Transverse colon (tissue), 4 donors: ENCODE data around the gene PTX4. TPM values are rescaled to one million over a fixed set of nuclear protein-coding genes. Genes with fewer than 3 reads are reported as not detected.

Experiments
- DNase-seq: peaks from one replicate; pipeline ENCODE4 v3.0.0-alpha.2; 2019
- H3K27ac ChIP-seq, 4 donors: fragments of 200-600 bp; sonication (generic); 2 replicates each; pipeline ENCODE4 v1.5.1; 2016 to 2018; ENCODE audit warnings: inconsistent platforms in 4 of 4
- H3K27me3 ChIP-seq: fragments of 200-600 bp; sonication (generic); 2 replicates; pipeline ENCODE4 v1.5.1; 2017; ENCODE audit warnings: inconsistent platforms
- H3K36me3 ChIP-seq, 4 donors: fragments of 200-600 bp; sonication (generic); 2 replicates each; pipeline ENCODE4 v1.5.1; 2017 to 2019; ENCODE audit warnings: inconsistent platforms in 4 of 4
- H3K4me1 ChIP-seq, 4 donors: fragments of 200-600 bp; sonication (generic); 2 replicates each; pipeline ENCODE4 v1.5.1; 2017 to 2020; ENCODE audit warnings: inconsistent platforms in 4 of 4
- H3K4me3 ChIP-seq, 4 donors: fragments of 200-600 bp; sonication (generic); 1 replicate in 1 of 4; 2 replicates in 3 of 4; pipeline versions ENCODE4 v1.5.1 to v1.6.1; 2017 to 2019; ENCODE audit warnings: inconsistent platforms in 4 of 4
- H3K9me3 ChIP-seq, 2 donors: fragments of 200-600 bp; sonication (generic); 2 replicates each; pipeline ENCODE4 v1.5.1; 2017 to 2019; ENCODE audit warnings: inconsistent platforms in 2 of 2
- EP300 ChIP-seq: sonication (generic); formaldehyde crosslinking; IDR thresholded peaks from one replicate; pipeline ENCODE4 v1.6.1; 2017; ENCODE audit warnings: antibody characterized with exemption, low read depth
- POLR2A ChIP-seq: fragments of 450-650 bp; IDR thresholded peaks from one replicate; pipeline ENCODE4 v1.6.1; 2016; ENCODE audit warnings: antibody characterized with exemption, mild to moderate bottlenecking, moderate library complexity
- POLR2AphosphoS5 ChIP-seq, 3 donors: sonication (generic); formaldehyde crosslinking; IDR thresholded peaks; one replicate each; pipeline ENCODE4 v1.6.1; 2016; ENCODE audit warnings: antibody characterized with exemption in 3 of 3
- WGBS, 2 donors: methylation state at CpG; one replicate each; pipeline ENCODE4 v1.1.5; 2018; ENCODE audit warnings: low coverage in 1 of 2; 5-methylcytosine and 5-hydroxymethylcytosine counted together
- in situ Hi-C, 4 donors: fragments of 200-750 bp; cut with MboI; loops; one replicate each; pipeline versions ENCODE4 v1.15.0 to v1.15.1; 2017; ENCODE audit warnings: low sequenced_read_pairs in 3 of 4, low pct_ligation_motif_present in 1 of 4, low pct_unique_long_range_greater_than_20kb in 1 of 4
- intact Hi-C: fragments of 100-400 bp; cut with DNase I; formaldehyde crosslinking; loops from one replicate; pipeline ENCODE4 v1.15.1; 2023; ENCODE audit warnings: low total_unique reads
- total RNA-seq, 4 donors: library from RNA; depleted of rRNA; stranded (reverse); fragments of >200 nt; gene quantifications; one replicate each; pipeline ENCODE4 v1.1.0, GENCODE V29; 2016
- TF ChIP-seq, protein P1 (sequence below), 5 experiments: fragments of 200-600 bp in 3 of 5; fragments of 450-650 bp in 2 of 5; sonication (generic) in 3 of 5; IDR thresholded peaks; 1 replicate in 2 of 5; 2 replicates in 3 of 5; pipeline ENCODE4 v1.5.1; 2016 to 2017; ENCODE audit warnings: antibody characterized with exemption in 5 of 5, inconsistent platforms in 3 of 5, mild to moderate bottlenecking in 2 of 5, moderate library complexity in 1 of 5

Gene PTX4
- total RNA-seq, 4 donors from 2014 or later, result not detected

DNA sequence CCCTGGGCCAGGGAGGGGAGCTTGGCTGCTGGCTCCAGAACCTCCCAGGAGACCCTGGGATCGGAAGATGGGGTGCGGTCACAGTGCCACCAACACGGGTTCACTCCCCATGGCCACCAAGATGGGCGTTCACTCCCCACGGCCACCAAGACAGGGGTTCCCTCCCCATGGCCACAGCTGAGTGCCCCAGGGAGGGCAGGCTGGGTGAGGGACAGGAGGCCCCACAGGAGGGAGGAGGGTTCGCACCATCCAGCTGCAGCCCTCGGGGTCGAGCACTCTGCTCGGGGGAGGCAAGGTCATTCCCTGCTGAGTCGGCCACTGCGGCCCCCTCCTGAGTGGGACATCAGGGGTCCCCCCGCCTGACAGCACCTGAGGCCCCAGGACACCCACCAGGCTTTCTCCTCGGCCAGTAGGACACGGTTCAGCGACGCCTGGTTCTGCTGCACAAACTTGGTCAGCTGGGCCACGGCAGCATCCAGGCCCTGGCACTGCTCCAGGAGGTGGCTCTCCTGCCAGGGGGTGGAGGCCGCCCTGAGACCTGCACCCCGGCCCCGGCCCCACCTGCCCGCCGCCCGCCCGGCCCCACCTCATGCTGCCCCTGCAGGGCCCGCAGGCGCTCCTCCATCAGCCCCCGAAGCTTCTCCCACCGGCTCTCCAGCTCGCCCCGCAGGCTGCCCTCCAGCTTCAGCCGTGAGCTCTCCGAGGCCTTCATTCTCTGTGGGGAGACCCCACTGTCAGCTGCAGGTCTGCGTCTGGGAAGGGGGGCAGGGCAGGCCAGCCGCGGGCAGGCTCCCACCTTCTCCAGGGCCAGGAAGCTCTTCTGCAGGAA, 50.3 kb downstream of the PTX4 start:
- intact Hi-C loops (no loop called here), in situ Hi-C loops (no loop called here)
- 90% methylated on average over 34 of the region's 35 CpGs; no CpG with 5 or more reads in 1 of the 2 donors for WGBS, 2 donors
- no peak overlapping the region for H3K27ac ChIP-seq
- H3K4me1 ChIP-seq, result no peaks in the 10 kb centered on the region
- H3K9me3 ChIP-seq, result no peaks in the 10 kb centered on the region
- no peaks in the 10 kb centered on the region for H3K36me3 ChIP-seq
- no peak overlapping the region for H3K4me3 ChIP-seq
- peaks cover 6% of the 10 kb centered on the region for H3K27me3 ChIP-seq
- no peak for DNase-seq
- TF ChIP-seq POLR2AphosphoS5 (IDR thresholded peaks at IDR 0.05), result no peak
- TF ChIP-seq, protein P1, sequence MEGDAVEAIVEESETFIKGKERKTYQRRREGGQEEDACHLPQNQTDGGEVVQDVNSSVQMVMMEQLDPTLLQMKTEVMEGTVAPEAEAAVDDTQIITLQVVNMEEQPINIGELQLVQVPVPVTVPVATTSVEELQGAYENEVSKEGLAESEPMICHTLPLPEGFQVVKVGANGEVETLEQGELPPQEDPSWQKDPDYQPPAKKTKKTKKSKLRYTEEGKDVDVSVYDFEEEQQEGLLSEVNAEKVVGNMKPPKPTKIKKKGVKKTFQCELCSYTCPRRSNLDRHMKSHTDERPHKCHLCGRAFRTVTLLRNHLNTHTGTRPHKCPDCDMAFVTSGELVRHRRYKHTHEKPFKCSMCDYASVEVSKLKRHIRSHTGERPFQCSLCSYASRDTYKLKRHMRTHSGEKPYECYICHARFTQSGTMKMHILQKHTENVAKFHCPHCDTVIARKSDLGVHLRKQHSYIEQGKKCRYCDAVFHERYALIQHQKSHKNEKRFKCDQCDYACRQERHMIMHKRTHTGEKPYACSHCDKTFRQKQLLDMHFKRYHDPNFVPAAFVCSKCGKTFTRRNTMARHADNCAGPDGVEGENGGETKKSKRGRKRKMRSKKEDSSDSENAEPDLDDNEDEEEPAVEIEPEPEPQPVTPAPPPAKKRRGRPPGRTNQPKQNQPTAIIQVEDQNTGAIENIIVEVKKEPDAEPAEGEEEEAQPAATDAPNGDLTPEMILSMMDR (IDR thresholded peaks at IDR 0.05), result no peak
- no peak for TF ChIP-seq EP300
- no peak for TF ChIP-seq POLR2A

DNA sequence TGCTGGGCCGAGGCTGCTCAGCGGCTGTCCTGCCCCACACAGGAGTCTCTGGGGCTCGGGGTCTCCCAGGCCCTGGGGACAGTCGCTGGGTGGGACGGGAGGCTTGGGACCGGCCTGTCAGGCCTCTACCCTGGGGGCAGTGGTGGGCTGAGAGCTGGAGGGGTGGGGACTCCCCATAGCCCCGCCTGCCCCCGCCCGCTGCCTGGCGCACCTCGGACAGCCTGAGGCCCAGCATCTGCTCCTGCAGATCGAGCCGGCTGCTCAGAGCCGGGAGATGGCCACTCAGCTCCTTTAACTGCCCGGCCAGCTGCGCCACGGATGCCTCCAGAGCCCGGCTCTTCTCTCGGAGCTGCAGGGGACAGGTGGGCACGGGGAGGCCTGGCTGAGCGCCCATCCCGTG, 51.1 kb downstream of the PTX4 start:
- TF ChIP-seq, protein P1 (IDR thresholded peaks at IDR 0.05), result no peak
- no peak for TF ChIP-seq POLR2AphosphoS5 (IDR thresholded peaks at IDR 0.05)
- no peak for TF ChIP-seq EP300
- no peak for TF ChIP-seq POLR2A
- WGBS, 2 donors, result 92% methylated on average over 16 of the region's 22 CpGs; no CpG with 5 or more reads in 1 of the 2 donors
- H3K4me3 ChIP-seq, result no peak overlapping the region
- intact Hi-C loops (no loop called here), in situ Hi-C loops (no loop called here)
- H3K36me3 ChIP-seq, result no peaks in the 10 kb centered on the region
- no peaks in the 10 kb centered on the region for H3K4me1 ChIP-seq
- no peak overlapping the region for H3K27ac ChIP-seq
- H3K27me3 ChIP-seq, result peaks cover 7% of the 10 kb centered on the region
- no peak for DNase-seq
- no peaks in the 10 kb centered on the region for H3K9me3 ChIP-seq

DNA sequence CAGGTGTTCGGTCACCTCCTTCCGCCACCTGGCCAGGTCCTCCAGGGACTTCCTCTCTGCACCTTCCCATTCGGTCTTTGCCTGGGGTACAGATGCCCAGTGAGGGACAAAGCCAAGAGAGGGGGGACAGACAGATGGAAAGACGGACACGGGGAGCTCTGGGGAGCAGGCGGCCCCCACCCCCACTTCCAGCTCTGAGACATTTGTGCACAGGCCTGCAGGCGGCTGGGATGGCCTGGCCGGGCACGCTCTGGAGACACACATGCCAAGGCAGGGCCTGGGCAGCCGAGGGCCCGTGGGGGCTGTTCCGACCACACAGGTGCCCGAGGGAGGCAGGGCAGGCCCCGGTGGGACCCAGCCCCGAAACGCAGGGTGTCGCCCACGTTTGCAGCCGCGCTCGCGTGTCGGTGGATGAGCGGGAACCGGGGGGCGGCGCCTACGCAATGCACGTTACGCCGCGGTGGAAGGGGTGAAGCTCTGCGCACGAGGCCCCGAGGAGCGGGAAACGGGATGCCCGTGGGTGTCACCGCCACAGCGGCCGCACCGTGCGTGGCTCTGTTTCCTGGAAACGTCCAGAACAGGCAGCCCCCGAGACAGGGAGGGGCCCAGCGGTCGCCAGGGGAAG, 51.9 kb downstream of the PTX4 start:
- no peak for DNase-seq
- in situ Hi-C loops, result no loop called here
- H3K27ac ChIP-seq, result no peak overlapping the region
- WGBS, 2 donors, result 89% methylated on average over 46 of the region's 47 CpGs; no CpG with 5 or more reads in 1 of the 2 donors
- TF ChIP-seq, protein P1 (IDR thresholded peaks at IDR 0.05), result no peak
- no peaks in the 10 kb centered on the region for H3K36me3 ChIP-seq
- H3K4me3 ChIP-seq, result no peak overlapping the region
- no peaks in the 10 kb centered on the region for H3K4me1 ChIP-seq
- H3K9me3 ChIP-seq, result no peaks in the 10 kb centered on the region
- peaks cover 7% of the 10 kb centered on the region for H3K27me3 ChIP-seq
- intact Hi-C loops, result no loop called here

DNA sequence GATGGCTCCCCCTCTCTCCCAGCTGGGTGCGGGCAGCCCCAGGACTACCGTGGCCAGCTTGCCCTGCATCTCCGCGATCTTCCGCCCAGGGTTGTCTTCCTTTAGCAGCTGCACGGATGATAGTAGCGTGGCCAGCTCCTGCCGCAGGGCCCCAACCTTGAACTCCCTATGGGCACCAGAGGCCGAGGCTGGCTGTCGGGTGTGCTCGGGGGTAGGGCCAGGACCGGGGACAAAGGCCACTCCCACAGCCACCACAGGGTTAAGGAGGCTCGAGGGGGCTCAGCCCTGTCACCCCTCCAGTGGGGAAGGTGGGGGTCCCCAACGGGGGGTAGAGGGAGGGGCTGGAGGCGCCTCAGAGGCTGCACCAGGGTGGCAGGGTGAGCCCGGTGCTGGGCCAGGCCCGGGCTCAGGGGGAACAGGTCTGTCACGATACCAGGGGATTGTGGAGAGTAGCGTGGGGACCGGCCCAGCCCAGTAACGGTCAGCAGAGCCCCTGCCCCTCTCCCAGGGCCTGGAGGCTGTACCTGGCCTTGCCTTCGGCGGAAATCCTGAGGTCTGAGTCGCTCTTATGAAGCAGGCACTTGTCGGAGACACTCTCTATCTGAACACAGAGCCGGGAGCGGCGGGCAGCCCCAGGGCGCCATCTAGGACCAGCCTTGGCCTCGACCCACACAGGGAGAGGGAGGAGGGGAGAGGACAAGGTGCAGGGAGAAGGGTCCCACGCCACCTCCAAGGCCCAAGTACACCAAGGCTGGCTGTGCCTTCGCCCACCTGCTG, 52.6 kb downstream of the PTX4 start:
- no peaks in the 10 kb centered on the region for H3K4me1 ChIP-seq
- in situ Hi-C loops (no loop called here), intact Hi-C loops (no loop called here)
- H3K9me3 ChIP-seq, result no peaks in the 10 kb centered on the region
- 83% methylated on average over 29 of the region's 32 CpGs; no CpG with 5 or more reads in 1 of the 2 donors for WGBS, 2 donors
- no peaks in the 10 kb centered on the region for H3K36me3 ChIP-seq
- TF ChIP-seq POLR2AphosphoS5 (IDR thresholded peaks at IDR 0.05) (no peak), EP300 (no peak), POLR2A (no peak)
- TF ChIP-seq, protein P1 (IDR thresholded peaks at IDR 0.05), result no peak
- H3K4me3 ChIP-seq, result no peak overlapping the region
- no peak overlapping the region for H3K27ac ChIP-seq
- DNase-seq, result no peak
- H3K27me3 ChIP-seq, result peaks cover 9% of the 10 kb centered on the region
